ENCODE measurements around the gene PDE10A.

The PDE10A gene

GRCh38 chr6:165677091-165677490 lies 14.1 kb upstream of the PDE10A start:
- no peak for DNase-seq

DNA sequence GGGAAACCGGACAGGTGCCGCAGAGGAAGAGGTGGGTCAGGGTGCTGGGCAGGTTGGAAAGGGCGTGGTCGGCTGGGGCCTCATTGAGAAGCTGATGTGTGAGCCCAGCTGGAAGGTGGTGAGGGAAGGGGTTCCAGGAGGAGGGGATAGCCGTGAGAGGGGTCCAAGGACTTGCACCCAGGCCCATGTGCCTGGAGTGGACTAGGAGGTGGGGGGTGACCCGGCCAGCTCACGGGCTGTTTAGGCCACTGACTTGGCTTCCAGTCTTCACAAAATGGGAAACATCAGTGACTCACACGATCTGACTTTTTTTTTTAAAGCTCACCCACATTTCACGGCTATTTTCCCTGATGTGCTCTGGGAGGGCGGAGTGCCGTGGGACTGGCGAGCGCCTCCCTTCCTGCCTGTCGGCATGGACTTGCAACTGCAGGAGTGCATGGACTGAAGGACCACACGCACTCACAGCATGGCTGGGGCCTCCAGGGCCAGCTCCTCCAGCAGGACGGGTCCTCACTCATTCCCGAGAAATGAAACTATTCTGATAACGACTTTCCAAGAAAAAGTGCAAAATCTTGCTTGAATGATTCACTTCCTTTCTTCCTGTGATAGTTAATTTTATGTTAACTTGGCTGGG lies 13.5 kb upstream of the PDE10A start:
- DNase-seq: no peak

- DNase-seq: no peak
These were observed 12.1 kb upstream of the PDE10A start for GRCh38 chr6:165675120-165675519.

GRCh38 chr6:165674155-165675029 lies 11.4 kb upstream of the PDE10A start:
- no peak for DNase-seq

GRCh38 chr6:165671222-165671768 lies 8.3 kb upstream of the PDE10A start:
- no peak for DNase-seq

GRCh38 chr6:165668951-165669350 lies 5.9 kb upstream of the PDE10A start:
- DNase-seq: no peak

GRCh38 chr6:165665384-165665672 lies 2.3 kb upstream of the PDE10A start:
- DNase-seq: no peak

DNA sequence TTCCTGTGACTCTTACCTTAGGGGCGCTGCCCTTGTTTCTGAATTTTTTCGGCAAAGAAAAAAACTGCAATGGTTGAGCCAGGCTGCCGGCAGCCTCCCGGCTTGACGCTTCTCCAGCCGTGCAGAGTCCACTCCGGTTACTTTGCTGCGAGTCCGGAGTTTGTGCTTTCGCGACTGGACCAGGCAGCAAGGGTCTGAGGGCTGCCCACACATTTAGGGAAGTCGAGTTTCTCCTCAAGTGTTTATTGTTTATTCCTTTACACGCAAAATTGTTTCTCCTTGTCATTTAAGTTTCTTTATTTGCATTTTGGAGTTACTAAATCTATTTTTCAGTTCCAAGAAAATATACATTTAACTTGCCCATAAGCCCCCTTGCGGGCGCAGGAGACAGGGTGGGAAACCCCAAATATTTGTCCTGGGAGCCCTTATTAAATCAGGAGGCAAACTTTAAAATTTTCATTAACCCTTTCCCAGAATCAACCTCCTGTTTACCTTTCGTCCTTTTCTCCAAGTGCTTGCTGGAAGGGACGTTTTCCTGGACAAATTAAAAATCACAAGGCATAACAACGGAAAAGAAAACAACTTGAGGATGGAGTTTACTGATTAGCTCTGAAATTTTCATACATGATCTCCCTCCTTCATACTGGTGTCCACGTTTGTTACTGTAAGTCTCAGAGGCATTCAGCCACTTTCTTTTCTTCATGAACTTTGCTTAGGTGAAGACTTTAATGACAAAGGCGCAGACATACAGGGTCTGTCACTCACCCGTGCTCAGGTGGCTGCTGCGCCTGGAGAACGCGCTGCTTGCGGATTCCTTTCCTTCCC lies 1.7 kb upstream of the PDE10A start:
- no peak for DNase-seq

- no peak for DNase-seq
These were observed 906 bp upstream of the PDE10A start for GRCh38 chr6:165663736-165664558.

GRCh38 chr6:165663377-165663735 lies 315 bp upstream of the PDE10A start:
- no peak for DNase-seq

GRCh38 chr6:165662041-165662748 lies 846 bp downstream of the PDE10A start:
- no peak for DNase-seq

- no peak for DNase-seq
These were observed 1.4 kb downstream of the PDE10A start for GRCh38 chr6:165661664-165662025.

GRCh38 chr6:165660857-165661663 lies 2.0 kb downstream of the PDE10A start:
- DNase-seq: no peak

DNA sequence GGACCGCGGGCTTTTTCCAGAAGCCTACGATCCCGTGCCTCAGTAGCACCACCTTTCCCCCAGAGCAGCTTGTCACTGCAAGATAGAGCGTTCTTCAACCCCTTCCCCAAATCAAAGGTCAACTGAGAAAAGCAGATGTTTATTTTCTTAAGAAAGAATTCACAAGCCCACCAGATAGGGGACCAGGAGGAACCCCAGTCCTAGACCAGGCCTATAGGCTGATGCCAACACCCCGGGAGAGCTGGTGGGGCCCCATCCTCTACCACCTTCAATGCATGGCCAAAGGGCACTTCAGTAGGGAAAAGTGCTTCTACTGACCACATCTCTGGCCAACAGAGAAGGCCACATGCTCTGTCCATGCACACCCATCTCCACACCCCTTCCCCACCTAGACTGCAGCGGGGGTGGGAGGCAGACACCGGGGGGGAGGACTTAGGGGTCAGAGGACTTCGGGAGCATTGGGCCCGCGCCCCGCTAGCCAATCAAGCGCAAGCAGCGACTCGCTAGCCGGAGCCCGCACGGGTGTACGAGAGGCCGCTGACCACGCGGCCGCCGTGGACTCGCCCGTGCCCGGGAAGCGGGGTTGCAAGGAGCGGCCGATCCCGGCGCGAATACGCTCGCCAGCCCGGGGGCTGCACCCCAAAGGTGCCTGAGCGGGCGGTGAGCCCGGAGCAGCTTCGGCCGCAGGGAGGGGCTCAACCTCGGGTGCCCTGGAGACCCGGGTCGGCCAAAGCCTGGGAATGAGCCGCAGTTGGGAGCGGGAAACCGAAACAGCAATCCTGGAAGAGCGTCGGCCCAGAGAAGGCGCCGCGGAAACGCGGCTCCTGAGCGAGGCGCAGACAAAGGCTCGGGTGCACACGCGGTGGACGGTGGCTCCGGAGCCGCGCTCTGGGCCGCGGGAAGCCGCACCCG lies 2.8 kb downstream of the PDE10A start:
- DNase-seq: no peak

GRCh38 chr6:165658395-165659058 lies 4.5 kb downstream of the PDE10A start:
- DNase-seq: no peak

GRCh38 chr6:165657325-165657680 lies 5.7 kb downstream of the PDE10A start:
- no peak for DNase-seq

DNA sequence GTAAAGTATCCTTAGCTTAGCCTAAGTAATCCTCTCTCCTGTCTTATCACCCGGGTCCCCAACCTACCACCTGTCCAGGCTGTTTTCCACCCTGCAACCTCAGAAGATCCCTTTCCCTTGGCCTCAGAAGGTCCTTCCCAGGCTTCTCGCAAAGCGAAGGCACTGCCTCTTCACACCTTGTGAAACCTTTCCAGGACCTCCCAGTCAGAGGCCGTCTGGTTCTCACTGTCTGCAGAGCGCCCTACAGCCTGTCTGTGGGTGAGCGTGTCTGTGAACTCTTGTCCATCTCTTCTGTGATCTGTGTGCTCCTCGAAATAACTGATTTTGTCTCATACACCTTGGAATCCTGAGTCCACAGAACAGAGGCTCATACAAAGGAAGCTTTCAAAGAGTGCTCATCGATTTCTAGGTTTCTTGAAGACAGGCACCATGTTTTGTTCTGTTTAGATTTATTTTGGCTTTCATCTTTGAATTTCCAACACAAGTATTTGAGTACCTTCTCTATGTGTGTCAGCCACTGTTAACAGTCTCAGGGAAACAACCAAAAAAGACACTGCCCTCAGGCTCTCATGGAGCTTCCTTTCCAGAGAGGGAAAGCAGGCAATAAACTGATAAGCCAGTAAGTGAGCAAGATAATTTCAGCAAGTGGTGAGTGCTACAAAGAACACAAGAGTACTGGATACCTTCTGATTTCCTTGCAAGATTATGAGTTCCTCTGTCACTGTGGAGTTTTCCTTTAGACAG lies 6.3 kb downstream of the PDE10A start:
- DNase-seq: no peak

GRCh38 chr6:165655191-165655590 lies 7.8 kb downstream of the PDE10A start:
- no peak for DNase-seq

GRCh38 chr6:165654144-165654543 lies 8.9 kb downstream of the PDE10A start:
- no peak for DNase-seq

All from activated CD8-positive, alpha-beta memory T cell treated with anti-CD3 and anti-CD28 coated beads for 24 hours (primary cell).